ENCODE measurements around the gene GAGE13.
"Not testable (repeated sequence)": the region's sequence is repeated elsewhere in the genome, so short reads cannot be mapped to it uniquely, and the experiment has no call there.

GRCh38 chrX:49344496-49345175 lies 13.3 kb downstream of the GAGE13 start:
- not testable (repeated sequence) for TF ChIP-seq EZH2 (IDR thresholded peaks at IDR 0.05; ENCODE audit: low read depth); CTCF (conservative IDR thresholded peaks at IDR 0.05)
